HL-60 (cell line): ENCODE data around the gene TTC23L.

Experiments used
- DNase-seq, 2 experiments: peaks; one replicate each; pipeline ENCODE4 v3.0.0-alpha.2; 2010 to 2020; ENCODE audit warnings: low read depth in 1 of 2, low spot score in 1 of 2
- H3K27ac ChIP-seq: fragments of 250-450 bp; sonication (Bioruptor Pico); replicated peaks from 2 replicates; pipeline ENCODE4 v1.5.1; 2020; ENCODE audit warnings: mild to moderate bottlenecking, moderate library complexity
- H3K27me3 ChIP-seq: fragments of 250-450 bp; sonication (Bioruptor Pico); 2 replicates; pipeline ENCODE4 v1.5.1; 2021; ENCODE audit warnings: mild to moderate bottlenecking, moderate library complexity; ENCODE audit not compliant: insufficient read depth, poor library complexity, severe bottlenecking
- H3K4me3 ChIP-seq: replicated peaks from 2 replicates; pipeline ENCODE4 v1.5.1; 2011; ENCODE audit warnings: mild to moderate bottlenecking, control low read depth, low read length; ENCODE audit not compliant: insufficient read depth
- CTCF ChIP-seq: IDR thresholded peaks from one replicate; pipeline ENCODE4 v1.5.1; 2011; ENCODE audit warnings: low read length, control low read depth, inconsistent platforms; ENCODE audit not compliant: insufficient read depth
- GABPA ChIP-seq: IDR thresholded peaks from 2 replicates; pipeline ENCODE4 v1.6.1; 2012; ENCODE audit warnings: low read depth
- POLR2AphosphoS5 ChIP-seq: IDR thresholded peaks from 2 replicates; pipeline ENCODE4 v1.6.1; 2012; ENCODE audit warnings: low read depth
- REST ChIP-seq: IDR thresholded peaks from 2 replicates; pipeline ENCODE4 v1.6.1; 2012; ENCODE audit warnings: low read depth; ENCODE audit not compliant: insufficient replicate concordance
- SPI1 ChIP-seq: IDR thresholded peaks from 2 replicates; pipeline ENCODE4 v1.6.1; 2012; ENCODE audit warnings: low read depth, mild to moderate bottlenecking, borderline replicate concordance

The TTC23L gene

GRCh38 chr5:34865091-34865490 lies 26.1 kb downstream of the TTC23L start:
- no peak for TF ChIP-seq CTCF
- TF ChIP-seq REST: no peak
- no peak for TF ChIP-seq POLR2AphosphoS5
- TF ChIP-seq GABPA: no peak
- Histone ChIP-seq H3K27ac (no peak overlapping the region), H3K27me3 (no peaks in the 10 kb centered on the region), H3K4me3 (no peak overlapping the region)
- DNase-seq: no peak

GRCh38 chr5:34866989-34867471 lies 28.1 kb downstream of the TTC23L start:
- no peak for DNase-seq
- Histone ChIP-seq H3K4me3 (no peak overlapping the region), H3K27me3 (no peaks in the 10 kb centered on the region), H3K27ac (no peak overlapping the region)
- no peak for TF ChIP-seq GABPA
- no peak for TF ChIP-seq REST
- TF ChIP-seq POLR2AphosphoS5: no peak
- TF ChIP-seq CTCF: no peak
- TF ChIP-seq SPI1: no peak

GRCh38 chr5:34867660-34868059 lies 28.7 kb downstream of the TTC23L start:
- no peak for DNase-seq

More at GRCh38 chr5:34867660-34868059, 28.7 kb downstream of the TTC23L start:
- H3K4me3 ChIP-seq: no peak overlapping the region
- TF ChIP-seq POLR2AphosphoS5: no peak
- no peak for TF ChIP-seq REST
- TF ChIP-seq GABPA: no peak
- TF ChIP-seq SPI1: no peak
- TF ChIP-seq CTCF: no peak
- H3K27me3 ChIP-seq: no peaks in the 10 kb centered on the region
- H3K27ac ChIP-seq: no peak overlapping the region
